HepG2 (cell line): ENCODE results near the gene LSM14B. TPM values are rescaled to one million over a fixed set of nuclear protein-coding genes. Genes with fewer than 3 reads are reported as not detected.
A peak's percentile ranks its signal among the peaks of the same experiment; 100 is the strongest.

Experiments used
- BRD4 ChIP-seq: sonication (generic); formaldehyde crosslinking; IDR thresholded peaks from 2 replicates; pipeline ENCODE4 v1.4.0; 2020; ENCODE audit warnings: missing genetic modification reagents
- CENPT ChIP-seq: sonication (generic); formaldehyde crosslinking; IDR thresholded peaks from 2 replicates; pipeline ENCODE4 v1.8.0; 2022; ENCODE audit warnings: low read depth, mild to moderate bottlenecking, moderate library complexity, missing genetic modification reagents
- POGZ ChIP-seq: sonication (generic); formaldehyde crosslinking; IDR thresholded peaks from 2 replicates; pipeline ENCODE4 v1.4.0; 2020; ENCODE audit warnings: mild to moderate bottlenecking, missing genetic modification reagents
- SP2 ChIP-seq: sonication (generic); formaldehyde crosslinking; IDR thresholded peaks from 2 replicates; pipeline ENCODE4 v1.5.1; 2020; ENCODE audit warnings: mild to moderate bottlenecking, missing genetic modification reagents
- ZFY ChIP-seq: sonication (generic); formaldehyde crosslinking; IDR thresholded peaks from 2 replicates; pipeline ENCODE4 v1.4.0; 2020; ENCODE audit warnings: missing genetic modification reagents
- ZMYM4 ChIP-seq: sonication (generic); formaldehyde crosslinking; IDR thresholded peaks from 2 replicates; pipeline ENCODE4 v1.8.1; 2023; ENCODE audit warnings: mild to moderate bottlenecking, missing genetic modification reagents
- ZNF20 ChIP-seq: sonication (generic); formaldehyde crosslinking; IDR thresholded peaks from 2 replicates; pipeline ENCODE4 v1.4.0; 2020; ENCODE audit warnings: mild to moderate bottlenecking, moderate library complexity, missing genetic modification reagents
- ZNF232 ChIP-seq: sonication (generic); formaldehyde crosslinking; IDR thresholded peaks from 2 replicates; pipeline ENCODE4 v1.4.0; 2020; ENCODE audit warnings: missing genetic modification reagents, borderline replicate concordance
- ZNF547 ChIP-seq: sonication (generic); formaldehyde crosslinking; IDR thresholded peaks from 2 replicates; pipeline ENCODE4 v1.5.1; 2020; ENCODE audit warnings: mild to moderate bottlenecking, missing genetic modification reagents
- polyA plus RNA-seq, 8 experiments: library from polyadenylated mRNA; depleted of rRNA in 3 of 8; stranded (reverse) in 7 of 8; unstranded in 1 of 8; fragments of >200 nt; fragmentation: Illumina TruSeq in 4 of 8; extraction: Trizol in 4 of 8; gene quantifications; 2 replicates each; pipeline versions ENCODE4 v1.2.1 to v1.2.3, GENCODE V29; 2011 to 2016; ENCODE audit warnings: low read depth in 4 of 8, missing spikeins in 1 of 8, mixed read lengths in 1 of 8; ENCODE audit not compliant: insufficient read depth in 1 of 8
- total RNA-seq, 5 experiments: library from RNA; depleted of rRNA; stranded (reverse); fragments of >200 nt; fragmentation: Illumina TruSeq; extraction: Trizol; gene quantifications; 2 replicates each; pipeline ENCODE4 v1.2.3, GENCODE V29; 2016; ENCODE audit warnings: low read depth in 1 of 5
- TF ChIP-seq, protein P1 (sequence below): sonication (generic); formaldehyde crosslinking; IDR thresholded peaks from 2 replicates; pipeline ENCODE4 v1.5.0; 2020; ENCODE audit warnings: mild to moderate bottlenecking, missing genetic modification reagents, borderline replicate concordance
- TF ChIP-seq, protein P2 (sequence below): sonication (generic); formaldehyde crosslinking; conservative IDR thresholded peaks from 2 replicates; pipeline ENCODE4 v1.8.0; 2022; ENCODE audit warnings: missing genetic modification reagents
- TF ChIP-seq, protein P3 (sequence below): sonication (generic); formaldehyde crosslinking; IDR thresholded peaks from 2 replicates; pipeline ENCODE4 v1.4.0; 2020; ENCODE audit warnings: missing genetic modification reagents
- TF ChIP-seq, protein P4 (sequence below): sonication (generic); IDR thresholded peaks from 2 replicates; pipeline ENCODE4 v1.6.1; 2016; ENCODE audit warnings: low read depth, borderline replicate concordance
- TF ChIP-seq, protein P5 (sequence below): sonication (generic); formaldehyde crosslinking; IDR thresholded peaks from 2 replicates; pipeline ENCODE4 v1.5.0; 2020; ENCODE audit warnings: missing genetic modification reagents, mild to moderate bottlenecking, borderline replicate concordance

Gene LSM14B
- total and polyA plus RNA-seq, 2 of the 13 experiments (the other 11 are each of a cell fraction or from before 2014, with no cell fraction given) = 43.3 to 79.2 TPM

DNA sequence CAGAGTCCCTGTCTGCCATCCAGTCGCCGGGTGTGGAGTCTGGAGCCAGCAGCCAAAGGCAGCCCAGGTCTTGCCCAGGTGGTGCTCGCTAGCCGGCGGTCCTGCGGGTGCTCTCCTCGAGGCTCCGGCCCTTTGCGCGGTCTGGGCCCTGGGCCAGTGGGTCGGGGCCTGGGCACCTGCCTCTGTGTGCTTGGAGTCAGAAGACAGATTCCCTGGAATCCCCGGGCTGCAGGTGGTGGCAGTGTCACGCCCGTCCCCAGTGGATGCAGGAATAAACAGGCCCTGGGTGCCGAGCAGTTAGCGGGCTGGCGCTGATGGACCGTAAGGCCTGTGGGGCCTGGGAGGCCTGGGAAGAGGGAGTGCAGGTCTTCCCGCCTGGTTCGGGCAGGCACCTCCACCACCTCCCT lies 26.6 kb downstream of the LSM14B start (continued):
- TF ChIP-seq, protein P1, sequence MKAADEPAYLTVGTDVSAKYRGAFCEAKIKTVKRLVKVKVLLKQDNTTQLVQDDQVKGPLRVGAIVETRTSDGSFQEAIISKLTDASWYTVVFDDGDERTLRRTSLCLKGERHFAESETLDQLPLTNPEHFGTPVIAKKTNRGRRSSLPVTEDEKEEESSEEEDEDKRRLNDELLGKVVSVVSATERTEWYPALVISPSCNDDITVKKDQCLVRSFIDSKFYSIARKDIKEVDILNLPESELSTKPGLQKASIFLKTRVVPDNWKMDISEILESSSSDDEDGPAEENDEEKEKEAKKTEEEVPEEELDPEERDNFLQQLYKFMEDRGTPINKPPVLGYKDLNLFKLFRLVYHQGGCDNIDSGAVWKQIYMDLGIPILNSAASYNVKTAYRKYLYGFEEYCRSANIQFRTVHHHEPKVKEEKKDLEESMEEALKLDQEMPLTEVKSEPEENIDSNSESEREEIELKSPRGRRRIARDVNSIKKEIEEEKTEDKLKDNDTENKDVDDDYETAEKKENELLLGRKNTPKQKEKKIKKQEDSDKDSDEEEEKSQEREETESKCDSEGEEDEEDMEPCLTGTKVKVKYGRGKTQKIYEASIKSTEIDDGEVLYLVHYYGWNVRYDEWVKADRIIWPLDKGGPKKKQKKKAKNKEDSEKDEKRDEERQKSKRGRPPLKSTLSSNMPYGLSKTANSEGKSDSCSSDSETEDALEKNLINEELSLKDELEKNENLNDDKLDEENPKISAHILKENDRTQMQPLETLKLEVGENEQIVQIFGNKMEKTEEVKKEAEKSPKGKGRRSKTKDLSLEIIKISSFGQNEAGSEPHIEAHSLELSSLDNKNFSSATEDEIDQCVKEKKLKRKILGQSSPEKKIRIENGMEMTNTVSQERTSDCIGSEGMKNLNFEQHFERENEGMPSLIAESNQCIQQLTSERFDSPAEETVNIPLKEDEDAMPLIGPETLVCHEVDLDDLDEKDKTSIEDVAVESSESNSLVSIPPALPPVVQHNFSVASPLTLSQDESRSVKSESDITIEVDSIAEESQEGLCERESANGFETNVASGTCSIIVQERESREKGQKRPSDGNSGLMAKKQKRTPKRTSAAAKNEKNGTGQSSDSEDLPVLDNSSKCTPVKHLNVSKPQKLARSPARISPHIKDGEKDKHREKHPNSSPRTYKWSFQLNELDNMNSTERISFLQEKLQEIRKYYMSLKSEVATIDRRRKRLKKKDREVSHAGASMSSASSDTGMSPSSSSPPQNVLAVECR (CRISPR knock-in tag) = peak; percentile 30; the same call in 1 of the 2 replicates
- no peak for TF ChIP-seq SP2 (CRISPR knock-in tag)
- no peak for TF ChIP-seq CENPT (CRISPR knock-in tag)
- no peak for TF ChIP-seq ZNF20 (CRISPR knock-in tag)
- TF ChIP-seq, protein P2, sequence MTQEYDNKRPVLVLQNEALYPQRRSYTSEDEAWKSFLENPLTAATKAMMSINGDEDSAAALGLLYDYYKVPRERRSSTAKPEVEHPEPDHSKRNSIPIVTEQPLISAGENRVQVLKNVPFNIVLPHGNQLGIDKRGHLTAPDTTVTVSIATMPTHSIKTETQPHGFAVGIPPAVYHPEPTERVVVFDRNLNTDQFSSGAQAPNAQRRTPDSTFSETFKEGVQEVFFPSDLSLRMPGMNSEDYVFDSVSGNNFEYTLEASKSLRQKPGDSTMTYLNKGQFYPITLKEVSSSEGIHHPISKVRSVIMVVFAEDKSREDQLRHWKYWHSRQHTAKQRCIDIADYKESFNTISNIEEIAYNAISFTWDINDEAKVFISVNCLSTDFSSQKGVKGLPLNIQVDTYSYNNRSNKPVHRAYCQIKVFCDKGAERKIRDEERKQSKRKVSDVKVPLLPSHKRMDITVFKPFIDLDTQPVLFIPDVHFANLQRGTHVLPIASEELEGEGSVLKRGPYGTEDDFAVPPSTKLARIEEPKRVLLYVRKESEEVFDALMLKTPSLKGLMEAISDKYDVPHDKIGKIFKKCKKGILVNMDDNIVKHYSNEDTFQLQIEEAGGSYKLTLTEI (CRISPR knock-in tag) = no peak
- no peak for TF ChIP-seq BRD4 (CRISPR knock-in tag)
- TF ChIP-seq ZMYM4 (CRISPR knock-in tag) = no peak
- peak; percentile 64; the same call in 1 of the 2 replicates for TF ChIP-seq ZFY
- TF ChIP-seq, protein P3, sequence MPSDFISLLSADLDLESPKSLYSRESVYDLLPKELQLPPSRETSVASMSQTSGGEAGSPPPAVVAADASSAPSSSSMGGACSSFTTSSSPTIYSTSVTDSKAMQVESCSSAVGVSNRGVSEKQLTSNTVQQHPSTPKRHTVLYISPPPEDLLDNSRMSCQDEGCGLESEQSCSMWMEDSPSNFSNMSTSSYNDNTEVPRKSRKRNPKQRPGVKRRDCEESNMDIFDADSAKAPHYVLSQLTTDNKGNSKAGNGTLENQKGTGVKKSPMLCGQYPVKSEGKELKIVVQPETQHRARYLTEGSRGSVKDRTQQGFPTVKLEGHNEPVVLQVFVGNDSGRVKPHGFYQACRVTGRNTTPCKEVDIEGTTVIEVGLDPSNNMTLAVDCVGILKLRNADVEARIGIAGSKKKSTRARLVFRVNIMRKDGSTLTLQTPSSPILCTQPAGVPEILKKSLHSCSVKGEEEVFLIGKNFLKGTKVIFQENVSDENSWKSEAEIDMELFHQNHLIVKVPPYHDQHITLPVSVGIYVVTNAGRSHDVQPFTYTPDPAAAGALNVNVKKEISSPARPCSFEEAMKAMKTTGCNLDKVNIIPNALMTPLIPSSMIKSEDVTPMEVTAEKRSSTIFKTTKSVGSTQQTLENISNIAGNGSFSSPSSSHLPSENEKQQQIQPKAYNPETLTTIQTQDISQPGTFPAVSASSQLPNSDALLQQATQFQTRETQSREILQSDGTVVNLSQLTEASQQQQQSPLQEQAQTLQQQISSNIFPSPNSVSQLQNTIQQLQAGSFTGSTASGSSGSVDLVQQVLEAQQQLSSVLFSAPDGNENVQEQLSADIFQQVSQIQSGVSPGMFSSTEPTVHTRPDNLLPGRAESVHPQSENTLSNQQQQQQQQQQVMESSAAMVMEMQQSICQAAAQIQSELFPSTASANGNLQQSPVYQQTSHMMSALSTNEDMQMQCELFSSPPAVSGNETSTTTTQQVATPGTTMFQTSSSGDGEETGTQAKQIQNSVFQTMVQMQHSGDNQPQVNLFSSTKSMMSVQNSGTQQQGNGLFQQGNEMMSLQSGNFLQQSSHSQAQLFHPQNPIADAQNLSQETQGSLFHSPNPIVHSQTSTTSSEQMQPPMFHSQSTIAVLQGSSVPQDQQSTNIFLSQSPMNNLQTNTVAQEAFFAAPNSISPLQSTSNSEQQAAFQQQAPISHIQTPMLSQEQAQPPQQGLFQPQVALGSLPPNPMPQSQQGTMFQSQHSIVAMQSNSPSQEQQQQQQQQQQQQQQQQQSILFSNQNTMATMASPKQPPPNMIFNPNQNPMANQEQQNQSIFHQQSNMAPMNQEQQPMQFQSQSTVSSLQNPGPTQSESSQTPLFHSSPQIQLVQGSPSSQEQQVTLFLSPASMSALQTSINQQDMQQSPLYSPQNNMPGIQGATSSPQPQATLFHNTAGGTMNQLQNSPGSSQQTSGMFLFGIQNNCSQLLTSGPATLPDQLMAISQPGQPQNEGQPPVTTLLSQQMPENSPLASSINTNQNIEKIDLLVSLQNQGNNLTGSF (CRISPR knock-in tag) = no peak
- TF ChIP-seq, protein P4, sequence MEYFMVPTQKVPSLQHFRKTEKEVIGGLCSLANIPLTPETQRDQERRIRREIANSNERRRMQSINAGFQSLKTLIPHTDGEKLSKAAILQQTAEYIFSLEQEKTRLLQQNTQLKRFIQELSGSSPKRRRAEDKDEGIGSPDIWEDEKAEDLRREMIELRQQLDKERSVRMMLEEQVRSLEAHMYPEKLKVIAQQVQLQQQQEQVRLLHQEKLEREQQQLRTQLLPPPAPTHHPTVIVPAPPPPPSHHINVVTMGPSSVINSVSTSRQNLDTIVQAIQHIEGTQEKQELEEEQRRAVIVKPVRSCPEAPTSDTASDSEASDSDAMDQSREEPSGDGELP = peak; percentile 26; the same call in 1 of the 2 replicates
- 0 out of 2 replicates have a peak, but pooled peaks have one; percentile 38 for TF ChIP-seq ZNF547
- TF ChIP-seq ZNF232 (CRISPR knock-in tag) = no peak
- TF ChIP-seq, protein P5, sequence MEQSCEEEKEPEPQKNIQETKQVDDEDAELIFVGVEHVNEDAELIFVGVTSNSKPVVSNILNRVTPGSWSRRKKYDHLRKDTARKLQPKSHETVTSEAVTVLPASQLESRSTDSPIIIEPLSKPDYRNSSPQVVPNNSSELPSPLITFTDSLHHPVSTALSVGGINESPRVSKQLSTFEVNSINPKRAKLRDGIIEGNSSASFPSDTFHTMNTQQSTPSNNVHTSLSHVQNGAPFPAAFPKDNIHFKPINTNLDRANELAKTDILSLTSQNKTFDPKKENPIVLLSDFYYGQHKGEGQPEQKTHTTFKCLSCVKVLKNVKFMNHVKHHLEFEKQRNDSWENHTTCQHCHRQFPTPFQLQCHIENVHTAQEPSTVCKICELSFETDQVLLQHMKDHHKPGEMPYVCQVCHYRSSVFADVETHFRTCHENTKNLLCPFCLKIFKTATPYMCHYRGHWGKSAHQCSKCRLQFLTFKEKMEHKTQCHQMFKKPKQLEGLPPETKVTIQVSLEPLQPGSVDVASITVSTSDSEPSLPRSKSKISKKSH (CRISPR knock-in tag) = peak; percentile 38; the same call in 1 of the 2 replicates
- TF ChIP-seq POGZ = 0 out of 2 replicates have a peak, but pooled peaks have one; percentile 4
